Stimulated activated naive CD8-positive, alpha-beta T cell treated with anti-CD3 and anti-CD28 coated beads, Interleukin-15, amount 100 ng/mL, for 72 hours (primary cell): ENCODE measurements around the gene NR2F1-AS1.
"Not testable (repeated sequence)": the region's sequence is repeated elsewhere in the genome, so short reads cannot be mapped to it uniquely, and the experiment has no call there.

Experiments
- ATAC-seq: fragments of 150-1000 bp; cut with Tn5 transposase; 2 replicates; pipeline ENCODE4 v1.10.0; 2021; ENCODE audit warnings: mild to moderate bottlenecking, moderate library complexity
- DNase-seq, 2 donors: peaks; one replicate each; pipeline ENCODE4 v3.0.0; 2021 to 2022
- H3K27ac Mint-ChIP-seq, 2 donors: one replicate each; pipeline ENCODE4 v1.8.0; 2022; ENCODE audit warnings: mild to moderate bottlenecking in 2 of 2, mixed read lengths in 2 of 2, moderate library complexity in 2 of 2
- H3K27me3 Mint-ChIP-seq: one replicate; pipeline ENCODE4 v1.8.0; 2022; ENCODE audit warnings: mixed read lengths
- H3K4me1 Mint-ChIP-seq: one replicate; pipeline ENCODE4 v1.8.0; 2022; ENCODE audit warnings: mild to moderate bottlenecking, mixed read lengths
- H3K4me3 Mint-ChIP-seq, 2 donors: one replicate each; pipeline ENCODE4 v1.8.0; 2022; ENCODE audit warnings: mild to moderate bottlenecking in 2 of 2, mixed read lengths in 2 of 2, moderate library complexity in 1 of 2
- H3K9me3 Mint-ChIP-seq, 2 donors: one replicate each; pipeline ENCODE4 v1.8.0; 2022; ENCODE audit warnings: mixed read lengths in 2 of 2

The NR2F1-AS1 gene

GRCh38 chr5:93476251-93476742 is 104.7 kb downstream of the NR2F1-AS1 start:
- no peak overlapping the region for H3K4me3 Mint-ChIP-seq
- ATAC-seq (no peak), DNase-seq (no peak)
- no peaks in the 10 kb centered on the region for H3K27me3 Mint-ChIP-seq
- H3K4me1 Mint-ChIP-seq = no peaks in the 10 kb centered on the region
- no peak overlapping the region for H3K27ac Mint-ChIP-seq
- H3K9me3 Mint-ChIP-seq = peaks cover 0 to 8% of the 10 kb centered on the region in 2 donors

- Mint-ChIP-seq H3K4me1 (no peaks in the 10 kb centered on the region), H3K9me3 (peaks cover 27 to 44% of the 10 kb centered on the region in 2 donors), H3K27ac (no peak overlapping the region), H3K27me3 (no peaks in the 10 kb centered on the region), H3K4me3 (no peak overlapping the region)
- DNase-seq (no peak), ATAC-seq (no peak)
Observed at GRCh38 chr5:93462916-93463315, 118.1 kb downstream of the NR2F1-AS1 start.

GRCh38 chr5:93461756-93462155 is 119.3 kb downstream of the NR2F1-AS1 start:
- Mint-ChIP-seq H3K27me3 (no peaks in the 10 kb centered on the region), H3K4me1 (no peaks in the 10 kb centered on the region), H3K27ac (no peak overlapping the region), H3K9me3 (peaks cover 27 to 49% of the 10 kb centered on the region in 2 donors), H3K4me3 (no peak overlapping the region)
- DNase-seq (no peak), ATAC-seq (no peak)

- ATAC-seq = no peak
- no peaks in the 10 kb centered on the region for H3K4me1 Mint-ChIP-seq
- peaks cover 18 to 46% of the 10 kb centered on the region in 2 donors for H3K9me3 Mint-ChIP-seq
- DNase-seq = no peak
- H3K4me3 Mint-ChIP-seq = no peak overlapping the region
- H3K27ac Mint-ChIP-seq = no peak overlapping the region
- H3K27me3 Mint-ChIP-seq = no peaks in the 10 kb centered on the region
Observed at GRCh38 chr5:93460286-93460685, 120.7 kb downstream of the NR2F1-AS1 start.

GRCh38 chr5:93456796-93457195 is 124.2 kb downstream of the NR2F1-AS1 start:
- not testable (repeated sequence) for H3K4me1 Mint-ChIP-seq, ATAC-seq, DNase-seq, H3K4me3 Mint-ChIP-seq, H3K27me3 Mint-ChIP-seq, H3K27ac Mint-ChIP-seq
- H3K9me3 Mint-ChIP-seq = peaks cover 0 to 20% of the 10 kb centered on the region in 2 donors

- no peaks in the 10 kb centered on the region for H3K27me3 Mint-ChIP-seq
- H3K27ac Mint-ChIP-seq = no peak overlapping the region
- DNase-seq = no peak
Observed at GRCh38 chr5:93454896-93455295, 126.1 kb downstream of the NR2F1-AS1 start.

GRCh38 chr5:93452255-93452654 is 128.8 kb downstream of the NR2F1-AS1 start:
- H3K27ac Mint-ChIP-seq = no peak overlapping the region
- no peak for ATAC-seq
- DNase-seq = no peak
- no peaks in the 10 kb centered on the region for H3K9me3 Mint-ChIP-seq
- no peak overlapping the region for H3K4me3 Mint-ChIP-seq
- H3K27me3 Mint-ChIP-seq = no peaks in the 10 kb centered on the region
- no peaks in the 10 kb centered on the region for H3K4me1 Mint-ChIP-seq

More at GRCh38 chr5:93454896-93455295, 126.1 kb downstream of the NR2F1-AS1 start:
- no peak overlapping the region for H3K4me3 Mint-ChIP-seq
- H3K9me3 Mint-ChIP-seq = peaks cover 0 to 7% of the 10 kb centered on the region in 2 donors
- ATAC-seq = no peak
- no peaks in the 10 kb centered on the region for H3K4me1 Mint-ChIP-seq

- ATAC-seq (no peak), DNase-seq (no peak)
- Mint-ChIP-seq H3K27ac (no peak overlapping the region), H3K4me1 (no peaks in the 10 kb centered on the region), H3K4me3 (no peak overlapping the region), H3K9me3 (peaks cover 0 to 12% of the 10 kb centered on the region in 2 donors), H3K27me3 (peaks cover 7% of the 10 kb centered on the region)
Observed at GRCh38 chr5:93438124-93438523, 142.9 kb downstream of the NR2F1-AS1 start.

GRCh38 chr5:93436083-93436482 is 144.9 kb downstream of the NR2F1-AS1 start:
- peaks cover 8% of the 10 kb centered on the region for H3K27me3 Mint-ChIP-seq

GRCh38 chr5:93433422-93433821 is 147.6 kb downstream of the NR2F1-AS1 start:
- Mint-ChIP-seq H3K27ac (no peak overlapping the region), H3K9me3 (no peaks in the 10 kb centered on the region), H3K27me3 (peaks cover 20% of the 10 kb centered on the region), H3K4me1 (no peaks in the 10 kb centered on the region), H3K4me3 (no peak overlapping the region)
- ATAC-seq (no peak), DNase-seq (no peak)

More at GRCh38 chr5:93436083-93436482, 144.9 kb downstream of the NR2F1-AS1 start:
- Mint-ChIP-seq H3K9me3 (peaks cover 0 to 12% of the 10 kb centered on the region in 2 donors), H3K27ac (no peak overlapping the region), H3K4me3 (no peak overlapping the region), H3K4me1 (no peaks in the 10 kb centered on the region)
- DNase-seq (no peak), ATAC-seq (no peak)

- Mint-ChIP-seq H3K27me3 (peaks cover 20% of the 10 kb centered on the region), H3K4me1 (no peaks in the 10 kb centered on the region), H3K27ac (no peak overlapping the region), H3K4me3 (no peak overlapping the region), H3K9me3 (no peaks in the 10 kb centered on the region)
- DNase-seq (no peak), ATAC-seq (no peak)
Observed at GRCh38 chr5:93431250-93431649, 149.8 kb downstream of the NR2F1-AS1 start.

- Mint-ChIP-seq H3K27me3 (peaks cover 20% of the 10 kb centered on the region), H3K4me3 (no peak overlapping the region), H3K4me1 (no peaks in the 10 kb centered on the region), H3K9me3 (no peaks in the 10 kb centered on the region), H3K27ac (no peak overlapping the region)
- DNase-seq (no peak), ATAC-seq (no peak)
Observed at GRCh38 chr5:93430673-93431199, 150.3 kb downstream of the NR2F1-AS1 start.

- no peaks in the 10 kb centered on the region for H3K9me3 Mint-ChIP-seq
- H3K27me3 Mint-ChIP-seq = peaks cover 20% of the 10 kb centered on the region
- no peak overlapping the region for H3K4me3 Mint-ChIP-seq
- H3K27ac Mint-ChIP-seq = no peak overlapping the region
- DNase-seq (no peak), ATAC-seq (no peak)
- no peaks in the 10 kb centered on the region for H3K4me1 Mint-ChIP-seq
Observed at GRCh38 chr5:93430118-93430517, 150.9 kb downstream of the NR2F1-AS1 start.

GRCh38 chr5:93428868-93429267 is 152.2 kb downstream of the NR2F1-AS1 start:
- Mint-ChIP-seq H3K9me3 (no peaks in the 10 kb centered on the region), H3K27me3 (peaks cover 18% of the 10 kb centered on the region), H3K4me1 (no peaks in the 10 kb centered on the region), H3K4me3 (no peak overlapping the region), H3K27ac (no peak overlapping the region)
- ATAC-seq = no peak
- DNase-seq = no peak

- no peaks in the 10 kb centered on the region for H3K9me3 Mint-ChIP-seq
- no peak overlapping the region for H3K4me3 Mint-ChIP-seq
- H3K27ac Mint-ChIP-seq = no peak overlapping the region
- no peaks in the 10 kb centered on the region for H3K4me1 Mint-ChIP-seq
- peaks cover 13% of the 10 kb centered on the region for H3K27me3 Mint-ChIP-seq
- DNase-seq (no peak), ATAC-seq (no peak)
Observed at GRCh38 chr5:93427316-93427715, 153.7 kb downstream of the NR2F1-AS1 start.

GRCh38 chr5:93425096-93425495 is 155.9 kb downstream of the NR2F1-AS1 start:
- DNase-seq = no peak
- Mint-ChIP-seq H3K4me1 (no peaks in the 10 kb centered on the region), H3K27ac (no peak overlapping the region), H3K9me3 (no peaks in the 10 kb centered on the region), H3K4me3 (no peak overlapping the region), H3K27me3 (peaks cover 3% of the 10 kb centered on the region)
- ATAC-seq = no peak

GRCh38 chr5:93423300-93423699 is 157.7 kb downstream of the NR2F1-AS1 start:
- ATAC-seq = no peak

More at GRCh38 chr5:93423300-93423699, 157.7 kb downstream of the NR2F1-AS1 start:
- Mint-ChIP-seq H3K27ac (no peak overlapping the region), H3K9me3 (no peaks in the 10 kb centered on the region), H3K27me3 (no peaks in the 10 kb centered on the region), H3K4me3 (no peak overlapping the region), H3K4me1 (no peaks in the 10 kb centered on the region)
- no peak for DNase-seq
